ENCODE data around the gene GPR156. TPM values are rescaled to one million over a fixed set of nuclear protein-coding genes. Genes with fewer than 3 reads are reported as not detected.

The GPR156 gene
- total RNA-seq = 9.1 TPM

GRCh38 chr3:120284747-120285507, at the start of gene GPR156:
Gene GPR156, minus strand, starts transcription at chr3:120285222. Its CDS starts 41,124 bp downstream, at chr3:120244098.

Small RNA genes lying within 50 kb of the gene (small RNA-seq; reads per million reads assigned to genes)
- gene RF00019 (ENCODE audit: low replicate concordance) (not detected), gene RN7SL397P (ENCODE audit: low replicate concordance) (not detected)

Other genes with a start within 250 kb of the GPR156 start
- 169 TPM for gene GSK3B, start 190.8 kb downstream of the GPR156 start, total RNA-seq
- gene LRRC58, start 64.1 kb upstream of the GPR156 start, total RNA-seq = 31.0 TPM
- 63.5 TPM for gene FSTL1, start 165.8 kb upstream of the GPR156 start, total RNA-seq